ENCODE results near the gene PTK6.

PTK6 gene

DNA sequence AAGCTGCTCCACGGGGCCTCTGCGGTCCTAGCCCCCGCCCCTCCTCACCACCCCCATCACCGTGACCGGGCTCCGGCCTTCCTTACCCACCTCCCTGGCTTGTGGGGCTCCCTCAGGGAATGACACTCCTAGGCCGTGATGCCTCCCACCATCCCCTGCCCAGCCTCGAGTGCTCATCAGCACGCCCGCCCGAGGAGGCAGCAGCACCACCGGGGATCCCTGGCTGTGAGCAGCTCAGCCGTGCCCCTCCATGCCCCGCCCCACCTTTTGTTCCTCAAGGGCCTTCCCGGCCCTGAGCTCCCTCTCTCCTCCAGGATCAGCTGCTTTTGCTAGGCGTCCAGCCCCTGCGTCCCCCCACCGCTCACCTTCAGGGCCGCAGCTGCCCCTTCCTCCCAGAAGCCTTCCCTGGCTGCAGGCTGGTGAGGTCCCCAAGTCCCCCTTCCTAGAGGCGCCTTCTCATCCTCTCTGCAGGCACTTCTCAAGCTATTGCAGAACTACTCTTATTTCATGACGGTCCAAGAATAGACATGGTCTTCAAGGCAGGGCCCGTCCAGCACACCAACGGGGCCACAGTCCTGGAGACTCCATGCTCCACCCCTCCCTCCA is 19.8 kb upstream of the PTK6 start:
- no peak for ATAC-seq

DNA sequence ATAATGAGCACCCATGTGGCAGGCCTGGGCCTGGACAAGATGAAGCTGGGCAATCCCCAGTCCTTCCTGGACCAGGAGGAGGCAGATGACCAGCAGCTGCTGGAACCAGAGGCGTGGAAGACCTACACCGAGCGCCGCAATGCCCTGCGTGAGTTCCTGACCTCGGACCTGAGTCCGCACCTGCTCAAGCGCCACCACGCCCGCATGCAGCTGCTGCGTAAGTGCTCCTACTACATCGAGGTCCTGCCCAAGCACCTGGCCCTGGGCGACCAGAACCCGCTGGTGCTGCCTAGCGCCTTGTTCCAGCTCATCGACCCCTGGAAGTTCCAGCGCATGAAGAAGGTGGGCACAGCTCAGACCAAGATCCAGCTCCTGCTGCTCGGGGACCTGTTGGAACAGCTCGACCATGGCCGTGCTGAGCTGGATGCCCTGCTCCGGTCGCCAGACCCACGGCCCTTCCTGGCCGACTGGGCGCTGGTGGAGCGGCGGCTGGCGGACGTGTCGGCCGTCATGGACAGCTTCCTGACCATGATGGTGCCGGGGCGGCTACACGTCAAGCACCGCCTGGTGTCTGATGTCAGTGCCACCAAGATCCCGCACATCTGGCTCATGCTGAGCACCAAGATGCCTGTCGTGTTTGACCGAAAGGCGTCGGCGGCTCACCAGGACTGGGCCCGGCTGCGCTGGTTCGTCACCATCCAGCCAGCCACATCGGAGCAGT is 18.6 kb upstream of the PTK6 start:
- no peak for ATAC-seq

DNA sequence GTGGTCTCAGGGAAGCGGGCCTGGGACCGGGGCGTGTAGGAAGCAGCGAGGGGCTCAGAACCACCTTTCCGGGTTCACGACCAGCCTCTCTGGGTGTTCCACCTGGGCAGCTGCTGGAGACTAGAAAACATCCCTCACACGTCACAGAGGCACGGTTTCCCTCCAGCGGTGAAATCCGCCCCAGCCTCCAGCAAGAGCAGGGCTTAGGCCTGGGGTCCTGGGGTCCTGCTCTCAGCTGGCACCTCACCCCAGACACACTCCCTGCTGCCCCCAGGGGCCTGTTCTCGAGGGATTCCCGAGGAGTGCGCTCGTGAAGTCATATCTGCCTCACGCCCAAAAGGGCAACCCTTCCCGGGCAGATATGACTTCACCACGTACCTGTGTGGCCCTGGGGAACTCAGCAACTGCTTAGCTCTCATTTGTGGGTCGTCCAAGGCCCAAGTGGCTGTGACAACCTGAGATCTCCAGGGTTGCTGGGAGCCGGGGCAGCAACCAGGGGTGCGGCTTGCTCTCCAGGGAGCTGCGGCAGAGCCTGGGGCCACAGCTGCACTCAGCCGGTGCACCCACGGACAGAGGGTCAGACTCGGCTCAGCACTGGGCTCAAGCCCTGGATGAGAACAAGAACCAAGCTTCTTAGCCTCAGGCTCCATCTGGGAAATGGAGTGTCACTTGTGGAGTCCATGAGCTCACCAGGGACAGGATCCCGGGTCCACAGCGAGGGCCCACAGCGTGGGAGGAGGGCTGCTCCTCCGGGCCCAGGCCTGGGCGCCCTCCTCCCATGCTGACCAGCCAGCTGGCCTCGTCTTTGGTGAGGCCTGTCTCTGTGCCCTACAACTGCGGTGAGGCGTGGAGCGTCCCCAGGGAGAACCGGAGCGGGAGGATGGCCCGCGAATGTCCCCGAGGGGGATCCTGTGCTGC is 17.4 kb upstream of the PTK6 start:
- peak in 1 of 2 donors; percentile 4 for ATAC-seq

DNA sequence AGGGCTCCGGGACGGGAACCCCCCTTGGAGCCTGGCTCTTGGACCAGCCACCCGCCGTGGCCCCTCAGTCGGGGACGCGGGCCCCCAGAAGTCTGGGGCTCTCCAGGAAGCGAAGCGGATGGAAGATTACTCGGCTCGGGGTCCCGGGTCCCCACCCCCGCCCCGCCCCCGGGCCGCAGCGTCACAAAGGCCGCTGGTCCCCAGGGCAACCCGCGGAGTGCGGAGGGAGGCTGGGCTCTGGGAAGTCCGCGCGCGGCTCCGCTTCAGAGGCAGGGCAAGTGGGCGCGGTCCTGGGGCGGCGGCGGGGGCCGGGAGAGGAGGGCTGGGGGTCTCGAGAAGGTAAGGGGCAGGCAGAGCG is 16.7 kb upstream of the PTK6 start, which contains the start of gene FNDC11:
TSS of gene FNDC11 (plus strand) at position 227 of the 358 bp plus-strand sequence. CDS start 1,505 bp downstream, outside the sequence.
- peak; percentile 19 to 42 for ATAC-seq

DNA sequence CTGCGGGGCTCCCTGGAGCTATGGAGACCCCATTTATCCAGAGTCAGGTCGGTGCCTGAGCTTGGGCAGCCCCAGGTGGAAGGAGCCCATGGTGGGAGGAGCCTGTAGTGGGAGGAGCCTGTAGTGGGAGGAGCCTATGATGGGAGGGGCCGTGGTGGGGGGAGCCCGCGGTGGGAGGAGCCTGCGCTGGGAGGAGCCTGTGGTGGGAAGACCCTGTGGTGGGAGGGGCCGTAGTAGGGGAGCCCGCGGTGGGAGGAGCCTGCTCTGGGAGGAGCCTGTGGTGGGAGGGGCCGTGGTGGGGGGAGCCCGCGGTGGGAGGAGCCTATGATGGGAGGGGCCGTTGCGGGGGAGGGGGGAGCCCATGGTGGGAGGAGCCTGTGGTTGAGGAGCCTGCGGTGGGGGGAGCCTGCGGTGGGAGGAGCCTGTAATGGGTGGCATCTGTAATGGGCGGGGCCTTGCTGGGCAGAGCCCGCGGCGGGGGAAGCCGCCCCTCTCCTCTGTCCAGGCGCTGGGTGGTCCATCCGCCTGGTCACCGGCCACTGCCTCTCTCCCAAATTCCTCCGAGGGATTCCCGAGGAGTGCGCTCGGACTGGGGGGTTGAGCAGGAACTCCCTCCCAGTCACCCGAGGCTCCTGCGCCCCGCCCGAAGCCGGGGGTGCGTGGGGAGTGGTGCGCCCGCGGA is 16.2 kb upstream of the PTK6 start:
- peak; percentile 61 to 66 for ATAC-seq

DNA sequence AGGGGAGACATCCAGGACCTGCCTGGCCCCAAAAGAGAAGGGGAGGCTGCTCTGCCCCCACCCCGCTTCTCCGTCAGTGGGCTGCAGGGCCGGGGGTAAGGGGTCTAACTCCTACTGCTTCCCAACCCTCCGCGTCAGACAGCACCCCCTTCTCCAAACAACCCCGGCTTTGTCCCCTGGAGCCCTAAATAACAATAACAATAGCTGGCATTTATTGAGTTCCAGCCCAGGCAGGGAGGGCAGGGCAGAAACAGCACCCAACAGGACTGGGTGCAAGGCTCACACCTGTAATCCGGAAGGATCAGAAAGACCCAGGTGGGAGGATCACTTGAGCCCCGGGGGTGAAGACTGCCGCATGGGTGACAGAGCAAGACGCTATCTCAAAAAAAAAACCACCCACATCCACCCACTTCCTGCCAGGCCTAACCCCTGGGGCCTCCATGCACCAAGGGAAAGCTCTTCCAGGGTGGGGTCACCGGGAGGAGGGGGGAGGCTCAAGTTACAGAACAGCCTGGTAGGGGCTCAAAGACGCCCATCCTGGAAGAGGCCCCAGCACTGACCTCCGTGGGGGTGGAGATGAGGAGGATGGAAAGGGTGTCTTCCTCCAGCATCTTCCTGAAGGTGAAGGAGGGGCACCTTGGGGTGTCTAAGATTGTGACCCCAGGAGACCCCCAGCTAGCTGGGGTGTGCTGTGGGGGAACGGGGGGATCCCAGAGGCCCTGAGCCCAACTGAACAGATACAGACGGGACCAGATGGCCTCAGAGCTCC is 15.5 kb upstream of the PTK6 start:
- ATAC-seq = peak; percentile 30 to 44

DNA sequence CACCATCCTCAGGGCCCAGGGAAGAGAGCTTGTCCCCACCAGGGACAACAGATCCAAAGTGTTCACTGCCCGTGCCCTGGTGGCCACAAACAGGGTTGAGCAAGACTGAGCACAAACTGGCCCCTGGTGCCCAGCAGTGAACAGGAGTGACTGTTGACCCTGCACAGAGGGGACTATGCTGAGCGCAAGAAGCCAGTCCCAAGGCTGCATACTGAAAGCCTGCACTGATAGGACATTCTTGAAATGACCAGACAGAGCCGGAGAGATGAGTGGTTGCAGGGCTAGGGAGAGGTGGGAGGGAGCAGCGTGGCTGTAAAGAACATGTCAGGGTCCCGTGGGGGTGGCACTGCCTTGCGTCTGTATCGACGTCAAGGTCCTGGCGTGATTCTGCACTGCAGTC is 13.9 kb upstream of the PTK6 start:
- no peak for ATAC-seq

DNA sequence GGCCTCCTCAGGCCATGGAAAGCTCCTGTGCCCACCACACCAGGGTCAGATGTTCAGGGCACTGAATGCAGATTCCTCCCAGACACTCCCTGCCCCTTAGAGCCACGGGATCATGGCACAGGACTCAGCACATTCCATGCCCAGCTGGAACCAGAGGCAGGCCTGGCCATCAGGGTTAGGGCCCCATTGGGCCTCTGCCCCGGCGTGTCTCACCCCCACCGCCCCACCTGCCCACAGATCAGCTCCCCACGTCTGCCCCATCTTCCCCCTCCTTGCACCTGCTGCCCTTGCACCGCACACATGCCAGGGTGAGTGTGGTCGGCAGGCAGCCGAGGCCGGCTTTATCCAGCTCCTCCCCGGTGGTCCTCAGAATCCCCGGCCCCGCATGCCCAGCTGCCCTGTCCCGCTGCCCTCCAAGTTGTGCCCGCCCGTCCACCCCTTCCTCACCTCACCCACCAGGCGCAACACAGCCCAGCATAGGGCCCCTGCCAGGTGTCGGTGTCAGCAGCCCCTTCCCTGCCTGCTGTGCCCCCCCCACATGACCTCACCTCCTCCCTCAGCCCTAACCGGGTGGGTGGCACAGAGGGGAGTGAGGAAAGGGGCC is 12.6 kb upstream of the PTK6 start:
- ATAC-seq = no peak

DNA sequence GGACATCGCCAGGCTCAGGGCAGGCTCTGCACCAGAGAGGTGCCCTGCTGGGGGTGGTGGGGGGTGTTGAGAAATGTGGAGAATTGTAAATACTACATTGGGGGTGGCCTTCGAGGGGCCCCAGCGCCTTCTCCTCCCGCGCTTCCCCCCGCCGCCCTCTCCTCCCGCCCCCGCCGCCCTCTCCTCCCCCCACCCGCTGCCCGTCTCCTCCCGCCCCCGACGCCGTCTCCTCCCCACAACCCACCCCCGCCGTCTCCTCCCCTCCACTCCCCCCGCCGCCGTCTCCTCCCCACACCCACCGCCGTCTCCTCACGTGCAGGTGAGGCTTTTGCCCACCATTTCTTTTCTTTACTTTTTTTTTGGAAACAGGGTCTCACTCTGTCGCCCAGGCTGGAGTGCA is 11.8 kb upstream of the PTK6 start:
- no peak for ATAC-seq

DNA sequence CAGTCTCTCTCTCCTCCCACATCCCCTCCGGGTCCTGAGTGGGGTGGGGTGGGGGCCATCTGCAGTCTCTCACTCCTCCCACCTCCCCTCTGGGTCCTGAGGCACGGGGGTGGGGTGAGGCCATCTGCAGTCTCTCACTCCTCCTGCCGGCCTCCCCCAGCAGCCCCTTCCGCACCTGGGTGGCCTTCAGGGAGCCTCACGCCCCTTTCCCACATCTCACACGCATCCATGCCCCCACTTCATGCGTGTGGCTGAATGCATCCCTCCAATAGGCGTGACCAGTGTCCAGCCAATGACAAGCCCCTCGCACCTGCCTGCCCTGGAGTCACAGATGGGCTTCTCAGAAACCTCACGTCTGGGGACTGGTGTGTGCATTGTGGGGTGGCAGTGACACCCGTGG is 11.4 kb upstream of the PTK6 start:
- ATAC-seq = no peak

DNA sequence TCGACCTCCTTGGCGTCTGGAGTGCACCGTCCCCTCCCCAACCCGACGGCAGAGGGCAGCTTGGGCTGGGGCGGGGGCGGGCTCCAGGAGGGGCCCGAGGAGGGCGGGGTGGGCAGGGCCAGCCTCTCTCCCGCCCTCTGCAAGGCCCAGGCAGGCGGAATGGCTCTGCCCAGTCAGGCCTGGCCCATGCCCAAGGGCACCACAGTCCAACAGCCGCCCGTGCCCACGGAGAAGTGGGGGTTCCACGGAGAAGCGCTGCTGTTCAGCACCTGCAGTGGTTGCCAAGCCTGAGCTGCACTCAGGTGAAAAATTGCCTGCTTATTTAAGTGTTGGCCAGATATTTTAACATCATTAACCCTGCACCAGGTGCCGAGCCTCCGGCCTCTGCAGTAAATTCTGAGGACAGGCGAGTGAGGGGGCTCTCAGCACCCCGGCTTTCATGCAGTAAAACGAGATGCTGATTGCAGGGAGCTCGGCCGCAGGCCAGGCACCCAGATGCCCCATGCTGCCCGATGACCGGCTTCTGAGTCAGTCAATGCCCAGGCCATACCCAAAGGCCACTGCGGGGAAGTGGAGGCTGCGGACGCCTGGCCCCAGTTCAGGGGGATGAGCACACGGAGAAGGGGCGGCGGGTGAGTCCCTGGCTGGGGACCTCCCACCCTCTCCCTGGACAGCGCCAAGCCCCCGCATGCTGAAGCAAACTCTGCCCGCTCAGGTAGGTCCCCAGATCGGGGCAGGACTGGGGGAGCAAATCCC is 10.7 kb upstream of the PTK6 start, which contains the start of gene SRMS:
TSS of gene SRMS (minus strand) at position 25 of the 756 bp plus-strand sequence. CDS start 286 bp downstream, outside the sequence.
- ATAC-seq = no peak

DNA sequence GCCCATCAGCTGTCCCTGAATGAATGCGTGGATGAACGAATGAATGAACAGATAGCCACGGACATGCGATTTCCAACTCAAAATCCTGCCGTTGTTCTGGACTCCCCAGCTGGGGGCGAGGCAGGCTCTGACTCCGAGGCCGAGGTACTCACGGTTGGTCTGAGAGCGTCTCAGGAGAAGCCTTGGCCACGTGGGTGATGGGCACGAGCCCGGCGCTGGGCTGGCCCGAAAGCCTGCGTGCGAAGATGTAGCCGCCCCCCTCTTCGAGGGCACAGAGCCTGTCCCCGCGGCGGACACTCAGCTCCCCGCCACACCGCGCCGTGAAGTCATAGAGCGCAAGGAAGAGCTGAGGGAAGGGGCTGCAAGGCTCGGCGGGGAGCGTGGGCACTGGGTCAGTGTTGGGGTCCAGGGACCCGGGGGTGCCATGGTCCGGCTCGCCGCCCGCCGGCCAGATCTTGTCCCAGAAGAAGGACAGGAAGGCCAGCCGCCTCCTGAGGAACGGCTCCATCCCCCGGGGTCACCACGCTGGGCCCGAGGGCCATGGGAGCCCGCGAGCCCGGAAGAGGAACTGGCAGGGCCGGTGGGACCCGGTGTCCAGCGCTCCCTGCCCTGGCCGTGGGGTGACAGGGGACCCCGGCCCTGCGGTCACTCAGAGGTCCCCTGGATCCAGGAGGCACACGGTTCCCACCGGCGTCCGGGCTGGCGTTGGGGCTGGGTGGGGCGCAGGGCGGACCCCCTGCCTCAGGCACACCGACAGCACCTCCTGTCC is 10.0 kb upstream of the PTK6 start:
- no peak for ATAC-seq

DNA sequence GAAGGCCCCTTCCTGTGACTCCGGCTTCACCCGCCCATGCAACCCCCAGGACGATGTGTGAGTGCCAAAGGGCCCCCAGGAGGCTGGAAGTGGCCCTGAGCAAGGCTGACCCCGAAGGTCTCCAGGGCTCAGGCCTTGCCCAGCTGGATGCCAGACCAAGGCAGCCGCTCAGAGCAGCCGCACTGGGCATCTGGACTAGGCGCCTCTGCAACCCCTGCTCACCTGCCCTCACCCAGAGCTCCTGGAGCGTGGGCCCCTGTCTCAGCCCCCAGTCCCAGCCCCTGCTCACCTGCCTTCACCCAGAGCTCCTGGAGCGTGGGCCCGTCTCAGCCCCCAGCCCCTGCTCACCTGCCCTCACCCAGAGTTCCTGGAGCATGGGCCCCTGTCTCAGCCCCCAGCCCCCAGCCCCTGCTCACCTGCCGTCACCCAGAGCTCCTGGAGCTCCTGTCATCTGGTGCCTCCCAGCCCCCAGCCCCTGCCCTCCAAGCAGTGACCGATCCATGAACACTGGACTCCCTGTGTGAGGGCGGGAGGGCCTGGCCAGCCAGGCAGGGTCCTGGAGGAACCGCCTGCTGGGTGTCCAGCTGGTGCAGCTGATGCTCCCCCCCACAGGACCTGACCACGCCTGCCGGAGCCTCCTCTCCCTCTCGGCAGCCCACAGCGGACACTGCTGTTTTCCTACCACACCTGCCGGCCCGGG is 9.2 kb upstream of the PTK6 start:
- ATAC-seq = peak in 1 of 2 donors; percentile 3

DNA sequence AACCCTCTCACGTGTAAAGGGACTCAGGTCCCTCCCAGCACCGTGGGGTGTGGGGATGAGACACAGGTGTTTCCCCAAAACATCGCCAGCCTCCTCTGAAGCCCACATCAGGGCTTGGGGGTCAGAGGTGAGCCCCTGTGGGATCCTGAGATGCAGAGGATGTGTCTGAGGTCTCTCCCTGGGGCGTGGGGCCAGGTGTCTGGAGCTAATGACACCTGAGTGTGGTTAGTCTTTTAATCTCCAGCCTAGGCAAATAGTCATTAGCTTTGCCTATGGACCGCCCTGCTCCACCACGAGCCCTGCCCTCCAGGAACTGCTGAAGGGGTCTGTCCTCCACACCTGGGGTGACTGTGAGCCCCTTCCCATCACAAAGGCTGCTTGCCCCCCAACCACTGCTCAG is 8.6 kb upstream of the PTK6 start:
- ATAC-seq = no peak

DNA sequence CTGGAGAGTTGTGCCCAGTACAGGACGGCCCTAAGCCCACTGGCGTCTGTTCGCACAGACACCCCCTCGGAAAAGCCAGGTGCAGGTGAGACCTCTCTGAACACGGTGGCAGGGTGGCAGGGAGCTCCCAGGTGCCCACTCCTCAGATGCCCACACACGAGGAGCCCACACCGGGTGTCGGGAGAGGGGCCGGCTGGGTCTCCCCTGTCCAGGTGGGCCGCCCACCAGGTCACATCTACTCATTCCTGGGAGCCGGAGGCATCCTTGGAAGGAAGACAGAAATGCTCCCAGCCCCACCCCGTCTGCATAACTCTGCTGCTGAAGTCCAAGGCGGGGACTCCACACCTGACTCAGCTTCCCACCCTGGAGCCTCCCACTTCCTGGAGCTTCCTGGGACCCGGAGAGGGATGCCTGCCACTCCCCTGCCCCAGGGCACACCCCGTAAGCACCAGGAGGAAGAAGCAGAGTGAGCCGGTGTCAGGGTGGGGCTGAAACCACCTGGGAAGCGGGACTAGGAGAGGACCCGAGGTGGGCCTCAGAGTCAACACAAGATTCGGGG is 7.9 kb upstream of the PTK6 start:
- ATAC-seq = no peak

DNA sequence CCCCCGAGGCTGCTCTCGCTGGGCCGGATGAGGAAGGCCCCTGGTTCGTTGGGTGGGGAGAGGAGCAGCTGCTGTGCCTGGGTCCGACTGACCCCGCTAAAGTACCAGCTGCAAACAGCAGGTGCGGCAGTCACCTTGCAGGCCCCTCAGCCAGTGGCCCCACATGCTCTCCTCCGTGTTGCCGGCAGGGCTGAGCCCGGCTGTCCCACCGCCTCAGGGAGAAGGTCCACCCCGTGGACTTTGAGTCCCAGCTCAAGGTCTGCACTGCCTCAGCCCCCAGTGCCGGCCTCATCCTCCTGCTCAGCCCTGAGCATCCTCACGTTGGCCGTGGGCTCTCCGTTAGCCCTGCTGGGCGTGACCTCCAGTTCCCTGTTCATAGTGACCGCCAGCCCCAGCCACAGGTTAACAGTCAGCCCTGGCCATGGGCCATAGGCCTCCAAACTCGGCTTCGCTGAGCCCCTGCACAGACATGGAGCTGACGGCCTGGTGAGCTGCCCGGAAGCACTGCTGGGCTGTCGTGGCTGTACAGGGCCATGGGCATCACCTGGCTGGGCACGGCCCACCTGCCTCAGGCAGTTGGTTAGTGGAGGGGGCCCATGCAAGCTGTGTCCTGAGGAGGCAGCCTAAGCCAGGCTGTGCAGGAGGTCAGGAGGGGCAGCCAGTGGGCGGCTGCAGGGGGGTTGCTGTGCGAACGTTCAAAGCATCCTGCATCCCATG is 7.2 kb upstream of the PTK6 start:
- ATAC-seq = no peak

DNA sequence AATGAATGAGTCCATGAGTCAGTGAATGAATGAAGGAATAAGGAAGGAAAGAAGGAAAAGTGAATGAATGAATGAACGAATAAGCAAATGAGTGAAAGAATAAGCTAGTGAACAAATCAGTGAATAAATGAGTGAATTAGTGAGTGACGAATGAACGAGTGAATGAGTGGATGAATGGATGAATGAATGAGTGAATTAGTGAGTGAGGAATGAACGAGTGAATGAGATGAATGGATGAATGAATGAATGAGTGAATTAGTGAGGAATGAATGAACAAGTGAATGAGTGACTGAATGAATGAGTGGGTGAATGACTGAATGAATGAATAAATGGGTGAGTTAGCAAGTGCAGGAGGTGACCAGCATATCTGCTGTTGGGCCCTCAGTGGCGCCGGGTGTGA is 6.6 kb upstream of the PTK6 start:
- ATAC-seq = no peak

DNA sequence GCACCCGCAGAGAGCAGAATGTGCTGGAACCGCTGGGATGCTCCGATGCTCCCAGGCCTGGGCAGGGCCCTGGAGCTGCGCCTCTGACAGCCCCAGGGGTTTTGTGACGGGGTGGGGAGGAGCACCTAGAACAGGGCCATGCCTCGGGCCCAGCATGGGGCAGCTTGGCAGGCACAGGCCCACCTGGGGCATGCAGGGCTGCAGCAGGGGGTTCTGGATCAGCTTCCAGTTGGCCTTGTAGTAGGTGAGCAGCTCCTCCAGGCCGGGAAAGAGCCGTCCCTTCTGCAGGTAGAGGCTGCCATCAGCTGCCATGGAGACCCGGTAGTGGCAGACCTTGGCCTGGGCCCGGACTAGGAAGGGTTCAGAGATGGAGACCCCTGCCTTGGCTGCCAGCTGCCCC is 6.0 kb upstream of the PTK6 start:
- ATAC-seq = no peak
